Activated CD4-positive, alpha-beta T cell treated with anti-CD3 and anti-CD28 coated beads, Interleukin-2, amount 50 U/mL, for 1 hour (primary cell): ENCODE results near the gene KCNQ1OT1.

Experiments used
- DNase-seq: peaks from one replicate; pipeline ENCODE4 v3.0.0-alpha.2; 2020

KCNQ1OT1 gene

GRCh38 chr11:2719831-2720590 is 20.2 kb upstream of the KCNQ1OT1 start:
- no peak for DNase-seq

DNA sequence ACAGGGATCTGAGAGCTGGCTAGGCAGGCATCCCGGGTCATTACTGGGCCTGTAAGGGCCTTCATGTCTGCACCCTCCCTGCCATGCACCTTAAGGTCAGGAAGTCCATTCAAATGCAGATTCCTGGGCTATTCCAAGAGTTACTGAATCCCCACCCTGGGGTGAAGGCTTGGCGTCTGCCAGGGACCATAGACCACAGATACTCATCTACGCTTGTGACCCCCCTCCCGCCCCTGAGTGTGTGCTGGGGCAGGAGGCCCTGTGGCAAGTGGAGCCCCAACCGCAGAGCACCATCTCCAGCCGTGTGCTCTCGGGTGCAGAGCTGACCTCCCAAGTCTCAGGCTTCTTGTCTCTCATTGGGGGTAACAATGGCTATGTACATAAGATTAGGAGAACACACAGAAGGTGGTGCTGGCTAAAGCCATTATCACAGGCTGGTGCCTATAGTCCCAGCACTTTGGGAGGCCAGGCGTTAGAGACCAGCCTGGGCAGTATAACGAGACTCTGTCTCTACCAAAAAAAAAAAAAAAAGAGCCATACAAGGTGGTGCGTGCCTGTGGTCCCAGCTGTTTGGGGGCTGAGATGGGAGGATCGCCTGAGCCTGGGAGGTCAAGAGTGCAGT is 19.1 kb upstream of the KCNQ1OT1 start:
- DNase-seq: no peak

GRCh38 chr11:2717561-2718325 is 17.9 kb upstream of the KCNQ1OT1 start:
- no peak for DNase-seq

DNA sequence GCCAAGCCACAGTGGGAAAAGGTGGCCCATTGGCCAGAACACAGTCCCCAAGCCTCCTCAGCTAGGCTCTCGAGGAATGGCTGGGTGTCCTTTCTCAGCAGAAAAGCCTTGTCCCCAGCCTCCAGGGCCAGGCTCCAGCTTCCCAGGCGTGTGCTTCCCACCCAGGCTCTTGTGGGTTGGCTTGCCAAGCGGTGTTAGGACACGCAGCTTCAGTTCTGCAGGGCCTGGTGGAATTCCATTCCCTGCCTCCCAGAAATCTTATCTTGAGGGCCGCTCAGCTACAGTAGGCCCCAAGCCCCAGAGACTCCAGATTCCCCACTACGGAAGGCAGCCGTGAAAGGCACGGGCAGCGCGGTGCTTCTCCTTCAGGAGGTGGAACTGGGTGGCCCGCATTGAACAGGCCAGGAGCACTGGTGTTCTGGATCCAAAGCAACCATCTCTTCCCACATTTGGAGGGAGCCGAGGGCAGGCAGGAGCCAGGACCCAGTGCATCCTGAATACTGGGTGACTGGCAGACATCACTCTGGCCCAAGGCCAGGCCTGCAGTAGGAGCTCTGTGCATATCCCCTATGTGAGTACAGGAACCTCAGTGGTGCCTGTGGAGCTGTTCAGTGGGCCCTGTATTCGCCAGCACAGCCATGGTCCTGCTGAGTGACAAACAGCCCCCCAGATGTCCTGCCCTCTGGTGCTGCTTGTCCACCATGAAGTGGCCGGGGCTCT is 16.7 kb upstream of the KCNQ1OT1 start:
- no peak for DNase-seq

DNA sequence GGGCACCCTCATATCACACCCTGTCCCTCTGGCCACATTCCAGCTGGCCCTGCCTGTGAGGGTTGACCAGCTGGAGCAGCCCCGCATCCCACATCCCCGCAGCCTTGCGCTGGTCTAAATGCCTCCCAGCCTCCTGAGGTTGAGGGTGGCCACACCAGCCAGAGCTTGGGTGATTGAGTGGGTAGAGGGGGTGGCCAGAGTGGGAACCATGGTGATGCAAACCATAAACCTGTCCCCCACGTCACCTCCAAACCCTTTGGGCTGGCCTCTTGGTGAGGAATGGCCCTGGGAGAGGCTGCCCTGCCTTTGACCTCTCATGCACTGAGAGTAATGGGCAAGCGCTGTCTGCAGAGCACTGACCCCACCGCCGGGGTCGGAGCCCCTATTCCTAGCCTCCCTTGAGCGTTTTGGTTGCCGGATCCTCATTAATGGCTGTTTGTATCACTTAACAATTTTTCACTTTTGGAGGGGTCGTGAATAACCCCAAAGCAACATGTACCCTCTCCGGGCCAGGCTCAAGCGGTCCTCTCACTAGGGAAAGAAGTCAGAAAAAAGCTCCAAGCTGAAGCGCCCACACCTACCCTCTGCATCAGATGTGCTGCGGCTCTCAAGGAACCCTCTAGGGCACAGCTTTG is 16.0 kb upstream of the KCNQ1OT1 start:
- DNase-seq: no peak

DNA sequence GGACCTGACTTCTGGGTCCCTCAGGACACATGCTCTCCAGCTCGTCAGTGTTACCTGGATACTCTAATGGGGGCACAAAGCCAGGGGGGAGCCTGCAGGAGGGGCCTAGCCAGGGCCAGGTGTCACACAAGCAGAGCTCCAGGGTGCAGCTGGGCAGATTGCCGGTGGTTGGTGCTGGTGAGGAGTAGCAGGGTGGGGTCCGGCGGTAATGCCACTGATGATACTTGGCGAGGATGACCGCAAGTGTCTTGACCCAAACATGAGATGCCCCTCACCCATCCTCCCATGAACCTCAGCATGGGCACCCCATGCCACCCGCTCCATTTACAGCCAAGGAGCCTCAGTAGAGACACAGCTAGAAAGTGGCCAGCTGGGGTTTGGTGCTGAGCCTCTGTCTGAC is 15.1 kb upstream of the KCNQ1OT1 start:
- no peak for DNase-seq

GRCh38 chr11:2714463-2714800 is 14.6 kb upstream of the KCNQ1OT1 start:
- DNase-seq: no peak

DNA sequence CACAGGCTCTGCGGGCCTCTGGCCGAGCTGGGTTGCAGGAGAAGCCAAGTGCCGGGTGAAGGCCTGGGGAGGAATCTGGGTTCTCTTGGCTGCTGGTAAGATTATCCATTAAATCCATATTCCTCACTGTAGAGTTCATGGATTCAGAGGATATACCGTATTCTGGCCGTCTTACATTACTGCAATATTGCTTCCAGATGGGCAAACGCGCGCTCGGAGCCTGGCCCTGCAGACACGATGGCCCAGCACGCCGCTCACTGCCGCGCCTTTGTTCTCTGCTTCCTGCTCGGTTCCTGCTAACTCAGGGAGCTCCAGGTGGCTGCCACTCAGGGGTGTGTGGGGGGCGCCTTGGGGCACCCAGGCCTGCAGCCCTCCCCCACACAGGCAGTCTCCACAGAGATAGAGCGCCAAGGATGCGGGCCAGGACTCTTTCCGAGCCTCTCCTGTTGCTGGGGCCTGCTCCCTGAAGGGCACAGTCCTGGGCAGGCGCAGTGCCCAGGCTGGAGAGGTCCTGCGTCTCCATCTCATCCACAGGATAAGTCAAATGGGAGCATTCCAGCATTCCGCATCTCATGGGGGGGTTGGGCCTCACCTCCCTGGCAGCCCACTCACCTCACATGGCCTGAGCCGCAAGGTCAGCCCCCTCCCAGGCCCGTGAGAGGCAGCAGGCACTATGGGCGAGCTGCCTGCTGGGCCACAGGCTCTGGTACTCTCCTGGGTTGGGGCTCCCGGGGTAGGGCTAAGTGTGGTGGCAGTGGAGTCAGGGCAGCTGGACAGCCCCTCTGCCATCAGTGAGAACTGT is 14.1 kb upstream of the KCNQ1OT1 start:
- no peak for DNase-seq

GRCh38 chr11:2713094-2713493 is 13.3 kb upstream of the KCNQ1OT1 start:
- DNase-seq: no peak

- no peak for DNase-seq
Observed at GRCh38 chr11:2711161-2711560, 11.4 kb upstream of the KCNQ1OT1 start.

DNA sequence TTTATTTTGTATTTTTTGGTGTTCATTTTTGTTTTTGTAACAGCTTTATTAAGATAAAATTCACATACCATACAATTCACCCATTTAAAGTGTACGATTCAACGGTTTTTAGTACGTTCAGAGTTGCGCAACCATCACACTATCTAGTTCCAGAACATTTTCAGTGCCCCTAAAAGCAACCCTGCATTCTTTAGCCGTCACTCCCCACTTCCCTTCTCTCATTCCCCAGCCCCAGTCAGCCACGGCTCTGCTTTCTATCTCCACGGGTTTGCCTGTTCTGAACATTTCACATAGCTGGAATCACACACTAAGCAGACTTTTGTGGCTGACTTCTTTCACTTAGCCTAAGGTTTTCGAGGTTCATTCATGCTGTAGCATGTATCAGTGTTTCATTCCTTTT is 9.6 kb upstream of the KCNQ1OT1 start:
- no peak for DNase-seq

DNA sequence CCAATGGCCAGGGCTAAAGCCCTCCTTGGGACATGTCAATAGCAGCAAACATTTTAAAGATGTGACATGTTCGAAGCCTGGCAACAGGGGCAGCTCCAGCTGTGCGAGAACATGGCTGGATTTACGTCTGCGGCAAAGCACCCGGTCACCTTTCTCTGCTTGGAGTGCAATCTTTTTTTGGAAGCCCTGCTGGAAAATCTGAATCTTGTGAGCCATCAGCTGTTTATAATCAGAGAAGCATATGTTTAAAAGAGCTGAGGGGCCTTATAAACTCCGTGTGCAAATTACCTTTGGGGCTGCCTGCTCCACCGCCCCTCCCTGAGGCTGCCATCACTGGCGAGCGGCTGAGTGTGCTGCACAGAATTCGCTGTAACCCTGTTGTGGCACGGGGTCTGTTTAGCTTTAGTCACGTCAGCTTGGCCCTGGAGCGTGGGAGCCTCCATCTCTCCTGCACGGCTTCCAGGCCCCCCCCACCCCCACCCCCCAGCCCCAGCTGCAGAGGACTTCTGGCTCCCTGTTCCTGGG is 9.0 kb upstream of the KCNQ1OT1 start:
- DNase-seq: no peak

DNA sequence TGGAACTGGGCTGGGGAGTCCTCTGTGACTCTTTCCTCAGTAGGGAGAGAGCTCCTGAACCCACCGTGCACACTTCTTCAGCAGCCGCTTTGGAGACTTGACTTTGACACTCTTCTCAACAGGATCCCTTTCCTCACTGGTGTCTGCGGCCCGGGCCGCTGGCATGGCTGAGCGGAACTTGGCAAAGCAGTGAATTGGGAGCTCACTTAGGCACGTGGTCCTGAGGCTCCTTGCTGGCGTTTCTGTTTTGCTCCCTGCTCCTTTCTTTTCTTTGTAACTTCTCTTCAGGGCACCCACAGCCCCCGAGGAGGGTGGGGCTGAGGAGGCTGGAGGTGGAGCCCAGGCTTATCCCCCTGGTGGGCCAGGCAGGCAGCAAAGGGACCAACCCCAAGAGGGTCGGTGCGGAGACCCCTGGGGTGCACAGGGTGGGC is 8.4 kb upstream of the KCNQ1OT1 start:
- DNase-seq: no peak

DNA sequence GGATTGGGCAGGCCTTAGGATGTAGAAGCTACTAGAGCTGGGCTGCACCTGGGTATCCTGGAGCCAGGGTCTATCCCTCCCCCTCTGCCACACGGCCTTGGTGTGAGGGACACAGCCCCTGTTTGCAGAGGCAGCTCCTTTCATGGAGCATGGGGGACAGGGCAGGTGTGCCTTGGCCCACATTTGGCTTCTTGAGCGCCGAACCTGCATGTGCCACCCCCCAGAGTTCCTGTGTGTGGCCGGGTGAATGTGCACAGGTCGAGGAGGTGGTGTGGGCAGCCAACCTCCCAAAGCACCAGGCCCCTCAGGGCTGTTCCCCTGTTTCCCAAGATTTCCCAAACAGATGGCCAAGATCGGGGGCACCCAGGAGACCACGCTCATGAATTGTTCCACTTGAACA is 7.9 kb upstream of the KCNQ1OT1 start:
- DNase-seq: no peak

GRCh38 chr11:2706321-2706720 is 6.5 kb upstream of the KCNQ1OT1 start:
- no peak for DNase-seq

DNA sequence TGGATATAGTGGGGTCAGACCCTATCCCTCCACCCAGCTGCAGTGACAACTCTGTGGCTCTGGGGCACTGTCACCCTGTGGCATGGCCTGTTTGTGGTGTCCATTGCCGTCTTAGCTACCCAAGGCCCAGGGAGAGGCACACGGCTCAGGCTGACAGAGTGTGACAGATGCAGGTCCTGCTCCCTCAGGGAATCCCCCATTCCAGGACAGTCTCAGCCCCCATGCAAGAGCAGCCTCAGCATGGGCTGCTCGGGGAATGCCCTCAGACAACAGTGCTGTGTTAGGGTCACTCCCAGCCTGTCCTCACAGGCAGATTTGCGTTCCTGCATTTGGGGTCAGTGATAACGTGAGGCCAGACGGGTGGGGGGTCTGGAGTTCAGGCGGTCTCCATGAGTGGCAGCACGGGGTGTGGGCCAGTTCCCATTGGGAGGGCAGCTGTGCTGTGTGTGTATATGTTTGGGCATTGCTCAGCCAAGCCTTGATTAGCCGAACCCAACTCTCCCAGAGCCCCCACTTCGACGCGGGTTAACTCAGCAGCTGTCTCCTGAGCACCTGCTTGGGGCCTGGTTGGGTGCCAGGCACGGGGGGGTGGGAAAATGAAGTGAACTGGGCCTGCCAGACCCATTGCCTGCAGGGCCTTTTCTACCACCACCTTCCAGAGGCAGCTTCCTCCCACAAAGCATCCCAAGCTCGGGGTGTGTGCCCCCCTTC is 5.3 kb upstream of the KCNQ1OT1 start:
- DNase-seq: no peak

- no peak for DNase-seq
Observed at GRCh38 chr11:2704356-2704755, 4.6 kb upstream of the KCNQ1OT1 start.

DNA sequence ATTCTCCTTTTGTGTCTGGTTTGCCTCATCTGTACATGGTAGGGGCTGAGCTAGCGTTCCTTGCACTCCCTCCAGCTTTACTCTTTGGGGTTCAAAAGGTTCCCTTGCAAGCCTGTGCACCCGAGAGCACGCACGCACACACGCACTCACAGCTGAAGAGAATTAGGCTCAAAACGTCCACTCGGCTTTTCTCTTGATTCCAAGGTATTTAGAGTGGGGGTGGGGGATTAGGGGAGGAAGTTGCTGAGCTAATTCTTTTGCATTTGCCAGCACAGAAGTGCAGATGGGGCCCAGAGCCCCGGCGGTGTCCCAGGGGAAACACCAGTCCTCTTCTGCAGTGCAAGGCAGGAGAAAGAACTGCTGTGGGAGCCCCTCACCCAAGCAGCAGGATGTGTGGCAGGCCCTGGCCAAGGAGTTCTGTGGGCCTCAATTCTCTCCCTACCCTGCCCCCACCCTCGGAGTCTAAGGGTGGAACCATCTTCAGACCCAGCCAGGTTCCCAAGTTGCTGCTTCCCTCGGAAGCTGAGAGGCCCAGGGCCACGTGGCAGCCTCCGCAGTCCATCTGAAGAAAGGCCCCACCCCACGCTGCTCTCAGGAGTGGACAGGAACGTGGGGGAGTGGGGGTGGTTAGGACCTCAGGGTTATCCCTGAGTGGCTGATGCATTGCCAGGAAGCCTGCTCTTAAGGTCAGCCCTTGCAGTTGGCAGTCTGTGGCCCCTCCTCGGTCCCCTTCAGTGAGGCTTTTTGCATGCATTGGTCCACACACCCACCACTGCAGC is 3.8 kb upstream of the KCNQ1OT1 start:
- DNase-seq: no peak

- no peak for DNase-seq
Observed at GRCh38 chr11:2702771-2703362, 3.1 kb upstream of the KCNQ1OT1 start.

DNA sequence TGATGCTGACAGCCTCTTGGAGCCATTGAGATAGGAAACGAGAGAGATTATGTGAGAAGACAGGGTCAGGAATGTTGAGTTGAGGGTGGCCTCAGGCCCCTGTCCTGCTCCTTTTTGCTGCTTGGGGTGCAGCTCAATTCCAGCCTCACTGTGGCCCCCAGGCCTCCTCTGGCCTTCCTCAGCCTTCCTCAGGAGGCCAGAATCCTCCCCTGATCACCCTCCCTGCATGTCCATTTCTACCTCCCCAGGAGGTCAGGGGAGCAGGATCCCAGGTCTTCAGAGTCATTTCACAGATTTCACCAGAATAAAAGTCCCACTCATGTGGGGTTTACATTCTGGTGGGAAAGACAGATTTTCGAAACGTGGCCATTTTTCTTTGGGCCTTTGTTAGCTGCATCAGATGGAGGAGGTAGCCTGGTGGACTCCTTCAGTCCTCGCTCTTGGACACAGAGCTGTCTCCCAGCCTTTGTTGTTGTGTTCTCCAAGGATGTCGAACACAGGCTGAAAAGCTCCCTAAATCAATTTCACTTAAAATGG is 2.2 kb upstream of the KCNQ1OT1 start:
- DNase-seq: no peak
